Measurements from ENCODE around the gene TNIP1. TPM values are rescaled to one million over a fixed set of nuclear protein-coding genes. Genes with fewer than 3 reads are reported as not detected.

Gene TNIP1
- total RNA-seq, 1 experiment from 2014 or later: 65.7 TPM

DNA sequence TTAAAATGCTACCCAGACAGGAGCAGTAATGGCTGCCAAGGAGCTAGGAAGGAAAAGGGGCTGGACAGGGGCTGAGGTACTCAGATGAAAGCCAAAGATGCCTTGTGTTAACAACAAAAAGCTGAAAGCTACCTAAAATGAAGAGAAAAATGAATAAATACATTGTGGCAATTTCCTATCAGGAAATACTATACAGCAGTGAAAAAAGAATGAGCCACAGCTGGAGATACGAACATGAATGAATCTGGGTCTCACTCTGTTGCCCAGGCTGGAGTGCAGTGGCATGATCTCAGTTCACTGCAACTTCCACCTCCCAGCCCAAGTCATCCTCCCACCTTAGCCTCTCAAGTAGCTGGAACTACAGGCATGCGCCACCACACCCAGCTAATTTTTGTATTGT lies 6.3 kb downstream of the TNIP1 start:
- H3K36me3 Mint-ChIP-seq (ENCODE audit: insufficient read depth, unreplicated experiment): peaks cover 15% of the 10 kb centered on the region
- no peaks in the 10 kb centered on the region for H3K9me3 Mint-ChIP-seq (ENCODE audit: unreplicated experiment)
- no peak overlapping the region for H3K4me3 Mint-ChIP-seq (ENCODE audit: unreplicated experiment)
- peaks cover 32% of the 10 kb centered on the region for H3K4me1 Mint-ChIP-seq (ENCODE audit: low read depth, unreplicated experiment)
- DNase-seq: no peak
- BruUV-seq (replicated peaks): no TSS peak
- H3K27me3 ChIP-seq (replicated peaks; ENCODE audit: control insufficient read depth, insufficient read depth, low read length): no peaks in the 10 kb centered on the region
- no peak overlapping the region for H3K4me3 ChIP-seq (ENCODE audit: low read depth, low read length)
- peaks cover 3% of the 10 kb centered on the region for H3K36me3 ChIP-seq (ENCODE audit: control insufficient read depth, insufficient read depth, low read length)
- no peaks in the 10 kb centered on the region for H3K9me3 ChIP-seq
- ChIA-PET POLR2A (no interaction called here), CTCF (no interaction called here)
- H3K27me3 Mint-ChIP-seq (ENCODE audit: insufficient read depth, unreplicated experiment): no peaks in the 10 kb centered on the region
- no peak overlapping the region for H3K27ac Mint-ChIP-seq (ENCODE audit: unreplicated experiment)
- intact Hi-C loops (cut with micrococcal nuclease; ENCODE audit: unreplicated experiment): no loop called here
- TF ChIP-seq, protein P1, sequence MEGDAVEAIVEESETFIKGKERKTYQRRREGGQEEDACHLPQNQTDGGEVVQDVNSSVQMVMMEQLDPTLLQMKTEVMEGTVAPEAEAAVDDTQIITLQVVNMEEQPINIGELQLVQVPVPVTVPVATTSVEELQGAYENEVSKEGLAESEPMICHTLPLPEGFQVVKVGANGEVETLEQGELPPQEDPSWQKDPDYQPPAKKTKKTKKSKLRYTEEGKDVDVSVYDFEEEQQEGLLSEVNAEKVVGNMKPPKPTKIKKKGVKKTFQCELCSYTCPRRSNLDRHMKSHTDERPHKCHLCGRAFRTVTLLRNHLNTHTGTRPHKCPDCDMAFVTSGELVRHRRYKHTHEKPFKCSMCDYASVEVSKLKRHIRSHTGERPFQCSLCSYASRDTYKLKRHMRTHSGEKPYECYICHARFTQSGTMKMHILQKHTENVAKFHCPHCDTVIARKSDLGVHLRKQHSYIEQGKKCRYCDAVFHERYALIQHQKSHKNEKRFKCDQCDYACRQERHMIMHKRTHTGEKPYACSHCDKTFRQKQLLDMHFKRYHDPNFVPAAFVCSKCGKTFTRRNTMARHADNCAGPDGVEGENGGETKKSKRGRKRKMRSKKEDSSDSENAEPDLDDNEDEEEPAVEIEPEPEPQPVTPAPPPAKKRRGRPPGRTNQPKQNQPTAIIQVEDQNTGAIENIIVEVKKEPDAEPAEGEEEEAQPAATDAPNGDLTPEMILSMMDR (IDR thresholded peaks at IDR 0.05; ENCODE audit: insufficient read depth in 1 of 2, low read depth in 1 of 2, low read length in 1 of 2, severe bottlenecking in 1 of 2, unreplicated experiment in 1 of 2): no peak
- H3K4me1 ChIP-seq: peaks cover 16% of the 10 kb centered on the region

GRCh38 chr5:151073280-151073679 lies 7.6 kb downstream of the TNIP1 start:
- Mint-ChIP-seq H3K27ac (ENCODE audit: unreplicated experiment) (peak overlapping the region; percentile 62), H3K27me3 (ENCODE audit: insufficient read depth, unreplicated experiment) (no peaks in the 10 kb centered on the region), H3K4me3 (ENCODE audit: unreplicated experiment) (no peak overlapping the region), H3K4me1 (ENCODE audit: low read depth, unreplicated experiment) (peaks cover 24% of the 10 kb centered on the region), H3K36me3 (ENCODE audit: insufficient read depth, unreplicated experiment) (peaks cover 15% of the 10 kb centered on the region), H3K9me3 (ENCODE audit: unreplicated experiment) (no peaks in the 10 kb centered on the region)
- intact Hi-C loops (cut with micrococcal nuclease; ENCODE audit: unreplicated experiment): no loop called here
- Histone ChIP-seq H3K4me3 (ENCODE audit: low read depth, low read length) (no peak overlapping the region), H3K9me3 (no peaks in the 10 kb centered on the region), H3K36me3 (ENCODE audit: control insufficient read depth, insufficient read depth, low read length) (peaks cover 3% of the 10 kb centered on the region), H3K4me1 (peaks cover 16% of the 10 kb centered on the region), H3K27me3 (replicated peaks; ENCODE audit: control insufficient read depth, insufficient read depth, low read length) (no peaks in the 10 kb centered on the region)
- POLR2A ChIA-PET: no interaction called here
- TF ChIP-seq, protein P1 (IDR thresholded peaks at IDR 0.05; ENCODE audit: insufficient read depth in 1 of 2, low read depth in 1 of 2, low read length in 1 of 2, severe bottlenecking in 1 of 2, unreplicated experiment in 1 of 2): no peak
- no TSS peak for BruUV-seq (replicated peaks)
- no peak for DNase-seq
- CTCF ChIA-PET: no interaction called here

DNA sequence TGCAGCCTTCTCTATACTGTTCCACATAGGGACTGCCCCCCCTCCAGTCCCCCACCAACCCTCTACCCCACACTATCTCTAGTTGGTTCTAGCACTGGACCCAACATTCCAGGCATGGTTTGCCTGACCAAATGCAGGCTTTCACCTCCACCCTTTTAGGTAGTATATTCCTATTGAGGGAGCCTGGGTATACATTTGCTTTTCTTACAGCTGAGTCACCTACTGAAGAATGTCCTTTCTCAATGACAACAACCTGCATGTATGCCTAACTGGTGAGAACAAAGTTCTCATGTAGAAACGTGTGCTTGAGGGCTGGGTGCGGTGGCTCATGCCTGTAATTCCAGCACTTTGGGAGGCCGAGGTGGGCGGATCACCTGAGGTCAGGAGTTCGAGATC lies 8.2 kb downstream of the TNIP1 start:
- Histone ChIP-seq H3K4me1 (peaks cover 16% of the 10 kb centered on the region), H3K4me3 (ENCODE audit: low read depth, low read length) (no peak overlapping the region), H3K9me3 (no peaks in the 10 kb centered on the region), H3K36me3 (ENCODE audit: control insufficient read depth, insufficient read depth, low read length) (peaks cover 3% of the 10 kb centered on the region), H3K27me3 (replicated peaks; ENCODE audit: control insufficient read depth, insufficient read depth, low read length) (no peaks in the 10 kb centered on the region)
- BruUV-seq (replicated peaks): no TSS peak
- TF ChIP-seq, protein P1 (IDR thresholded peaks at IDR 0.05; ENCODE audit: insufficient read depth in 1 of 2, low read depth in 1 of 2, low read length in 1 of 2, severe bottlenecking in 1 of 2, unreplicated experiment in 1 of 2): no peak
- intact Hi-C loops (cut with micrococcal nuclease; ENCODE audit: unreplicated experiment): loop anchor here (1.0 kb wide), 1 partner anchor 8 kb away; no protein-coding TSS in a partner anchor
- CTCF ChIA-PET: interaction anchor here (0.5 to 0.8 kb wide), 2 partner anchors 21 to 71 kb away, joined by 3 to 4 read pairs; no protein-coding TSS in a partner anchor
- Mint-ChIP-seq H3K36me3 (ENCODE audit: insufficient read depth, unreplicated experiment) (peaks cover 15% of the 10 kb centered on the region), H3K9me3 (ENCODE audit: unreplicated experiment) (no peaks in the 10 kb centered on the region), H3K4me3 (ENCODE audit: unreplicated experiment) (no peak overlapping the region), H3K4me1 (ENCODE audit: low read depth, unreplicated experiment) (peaks cover 22% of the 10 kb centered on the region), H3K27me3 (ENCODE audit: insufficient read depth, unreplicated experiment) (no peaks in the 10 kb centered on the region), H3K27ac (ENCODE audit: unreplicated experiment) (peak overlapping the region; percentile 62)
- DNase-seq: peak; percentile 50 to 71
- POLR2A ChIA-PET: no interaction called here

Measured in Caco-2 (cell line).